GM21619 (cell line): ENCODE data around the gene OPN1SW.

Experiments
- ATAC-seq: cut with Tn5 transposase; IDR thresholded peaks from one replicate; pipeline ENCODE4 v1.9.1; 2021; ENCODE audit not compliant: unreplicated experiment

Gene OPN1SW

GRCh38 chr7:128775744-128776474 is at the start of gene OPN1SW:
Gene OPN1SW (minus strand): TSS chr7:128775794. CDS start chr7:128775781, 13 bp downstream.
- ATAC-seq, result no peak

DNA sequence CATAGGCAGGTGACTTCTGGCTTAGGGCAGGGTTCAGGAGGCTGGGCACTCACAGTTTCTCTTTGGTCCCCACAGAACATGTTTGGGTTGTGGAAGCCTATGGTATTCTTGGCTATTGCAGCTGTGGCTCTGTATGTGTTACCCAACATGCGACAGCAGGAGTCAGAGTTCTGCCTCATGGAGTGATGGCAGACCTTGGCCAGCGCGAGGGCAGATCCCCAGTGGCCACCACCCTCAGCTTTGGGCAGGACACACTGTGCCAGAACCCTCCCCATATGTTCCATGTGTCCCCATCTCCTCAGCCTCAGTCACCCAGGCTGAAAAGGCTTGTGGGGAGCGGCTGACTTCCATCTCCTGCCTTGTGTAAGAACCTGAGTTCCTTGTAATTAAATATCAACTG is 46.1 kb upstream of the OPN1SW start:
- no peak for ATAC-seq

GRCh38 chr7:128818694-128819093 is 43.1 kb upstream of the OPN1SW start:
- no peak for ATAC-seq

GRCh38 chr7:128815289-128815942 is 39.8 kb upstream of the OPN1SW start:
- ATAC-seq, result no peak

DNA sequence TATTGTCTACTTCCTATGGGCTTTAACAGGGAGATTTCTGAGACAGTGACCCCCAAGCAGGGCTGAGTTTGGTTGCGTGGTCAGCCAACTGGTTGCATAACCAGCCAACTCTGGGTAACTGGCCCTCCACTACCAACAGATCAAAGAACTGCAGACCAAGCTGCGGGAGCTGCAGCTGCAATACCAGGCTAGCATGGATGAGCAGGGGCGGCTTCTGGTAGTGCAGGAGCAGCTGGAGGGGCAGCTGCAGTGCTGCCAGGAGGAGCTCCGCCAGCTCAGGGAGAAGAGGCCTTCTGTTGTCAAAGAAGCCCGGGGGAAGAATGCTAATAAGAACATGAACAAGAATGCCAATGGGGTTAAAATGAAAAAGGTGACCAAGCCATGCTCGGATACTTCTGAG is 38.9 kb upstream of the OPN1SW start:
- ATAC-seq, result no peak

DNA sequence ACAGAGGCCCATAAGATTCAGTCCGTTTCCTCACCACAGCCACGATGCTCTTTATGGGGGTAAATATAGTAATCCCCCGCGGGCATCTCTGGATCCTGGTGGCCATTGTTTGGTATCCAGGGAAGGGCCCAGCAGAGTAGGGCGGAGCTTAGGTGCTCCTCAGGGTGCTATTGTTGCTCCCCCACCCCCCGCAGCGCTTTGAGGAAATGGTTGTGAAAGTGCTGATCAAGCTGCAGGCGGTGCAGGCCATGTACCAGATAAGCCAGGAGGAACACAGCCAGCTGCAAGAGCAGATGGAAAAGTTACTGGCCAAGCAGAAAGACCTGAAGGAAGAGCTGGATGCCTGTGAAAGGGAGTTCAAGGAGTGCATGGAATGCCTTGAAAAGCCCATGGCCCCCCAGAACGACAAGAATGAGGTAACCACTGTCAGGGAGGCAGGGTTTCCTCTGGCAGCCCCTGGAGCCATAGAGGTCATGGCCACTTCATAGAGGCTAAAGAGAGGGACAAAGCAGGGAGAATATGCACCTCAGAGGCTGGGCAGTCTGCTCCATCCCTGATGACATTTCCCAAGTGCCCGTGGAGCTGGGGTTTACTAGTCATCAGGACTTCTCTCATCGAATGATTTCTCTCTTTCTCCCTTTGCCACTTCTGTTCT is 37.0 kb upstream of the OPN1SW start:
- ATAC-seq, result no peak

GRCh38 chr7:128811631-128812430 is 36.2 kb upstream of the OPN1SW start:
- no peak for ATAC-seq

GRCh38 chr7:128810997-128811396 is 35.4 kb upstream of the OPN1SW start:
- ATAC-seq, result no peak

DNA sequence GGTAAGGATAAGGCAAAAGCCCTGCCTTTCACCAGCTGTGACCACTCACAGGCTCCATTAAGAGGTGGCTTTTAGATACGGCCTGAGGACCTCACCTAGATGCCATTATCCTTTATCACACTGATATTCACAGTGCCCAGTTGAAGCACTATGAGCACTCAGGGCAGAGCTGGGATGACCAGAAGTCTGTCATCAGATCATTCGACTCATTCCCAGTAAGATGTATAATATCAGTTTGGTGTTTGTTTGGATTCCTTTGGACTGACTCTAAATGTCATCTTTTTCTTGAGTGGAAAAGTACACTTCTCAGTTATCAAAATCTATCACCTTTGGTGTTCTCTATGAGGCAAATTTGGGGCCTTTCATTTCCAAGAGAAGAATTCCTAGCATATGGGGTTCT is 34.9 kb upstream of the OPN1SW start:
- no peak for ATAC-seq

GRCh38 chr7:128809363-128809762 is 33.8 kb upstream of the OPN1SW start:
- ATAC-seq, result no peak

DNA sequence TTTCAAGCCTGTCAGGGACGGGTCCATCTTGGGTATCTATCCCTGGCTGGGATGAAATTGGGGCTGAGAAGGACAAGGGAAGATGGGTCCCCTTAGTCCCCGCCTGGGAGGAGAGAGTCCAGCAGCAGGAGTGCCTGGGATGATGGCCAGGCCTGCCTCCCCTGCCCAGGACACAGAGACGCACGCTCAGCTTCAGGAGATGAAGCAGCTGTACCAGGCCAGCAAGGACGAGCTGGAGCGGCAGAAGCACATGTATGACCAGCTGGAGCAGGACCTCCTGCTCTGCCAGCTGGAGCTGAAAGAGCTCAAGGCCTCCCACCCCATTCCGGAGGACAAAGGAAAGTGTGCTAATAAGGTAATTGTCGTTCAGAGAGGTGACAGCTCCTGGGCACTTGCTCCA is 31.6 kb upstream of the OPN1SW start:
- no peak for ATAC-seq

DNA sequence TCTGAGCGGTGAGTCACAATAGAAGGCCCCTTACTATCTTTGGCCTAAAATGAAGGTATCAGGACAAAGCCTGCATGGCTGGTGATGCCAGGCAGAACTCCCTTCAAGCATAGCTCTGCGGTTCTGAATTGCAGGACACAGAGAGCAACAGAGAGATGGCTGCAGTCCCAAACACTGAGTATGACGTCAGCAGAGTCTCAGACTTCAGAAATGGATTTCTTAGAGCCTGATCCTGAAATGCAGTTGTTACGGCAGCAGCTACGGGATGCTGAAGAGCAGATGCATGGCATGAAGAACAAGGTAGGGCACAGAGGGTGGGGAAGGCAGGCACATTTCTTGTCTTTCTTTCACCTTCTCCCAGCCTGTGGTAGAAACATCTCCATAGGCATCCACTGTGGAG is 29.6 kb upstream of the OPN1SW start:
- no peak for ATAC-seq

DNA sequence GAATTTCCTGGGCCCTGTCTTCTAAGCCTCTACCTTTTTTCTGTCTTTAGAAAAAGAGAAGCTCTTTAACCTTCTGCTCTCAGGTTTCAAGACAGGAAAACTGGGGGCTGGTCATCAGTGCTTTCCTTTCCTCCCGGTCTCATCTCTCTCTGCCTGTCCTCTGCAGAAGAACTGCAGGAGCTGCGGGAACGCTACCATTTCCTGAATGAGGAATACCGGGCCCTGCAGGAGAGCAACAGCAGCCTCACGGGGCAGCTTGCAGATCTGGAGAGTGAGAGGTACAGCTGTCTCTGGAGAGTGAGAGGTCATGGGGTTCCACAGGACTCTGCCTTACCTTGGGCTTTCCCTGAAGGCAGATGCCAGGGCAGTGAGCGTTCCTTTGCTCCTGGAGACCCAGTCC is 28.9 kb upstream of the OPN1SW start:
- ATAC-seq, result no peak

DNA sequence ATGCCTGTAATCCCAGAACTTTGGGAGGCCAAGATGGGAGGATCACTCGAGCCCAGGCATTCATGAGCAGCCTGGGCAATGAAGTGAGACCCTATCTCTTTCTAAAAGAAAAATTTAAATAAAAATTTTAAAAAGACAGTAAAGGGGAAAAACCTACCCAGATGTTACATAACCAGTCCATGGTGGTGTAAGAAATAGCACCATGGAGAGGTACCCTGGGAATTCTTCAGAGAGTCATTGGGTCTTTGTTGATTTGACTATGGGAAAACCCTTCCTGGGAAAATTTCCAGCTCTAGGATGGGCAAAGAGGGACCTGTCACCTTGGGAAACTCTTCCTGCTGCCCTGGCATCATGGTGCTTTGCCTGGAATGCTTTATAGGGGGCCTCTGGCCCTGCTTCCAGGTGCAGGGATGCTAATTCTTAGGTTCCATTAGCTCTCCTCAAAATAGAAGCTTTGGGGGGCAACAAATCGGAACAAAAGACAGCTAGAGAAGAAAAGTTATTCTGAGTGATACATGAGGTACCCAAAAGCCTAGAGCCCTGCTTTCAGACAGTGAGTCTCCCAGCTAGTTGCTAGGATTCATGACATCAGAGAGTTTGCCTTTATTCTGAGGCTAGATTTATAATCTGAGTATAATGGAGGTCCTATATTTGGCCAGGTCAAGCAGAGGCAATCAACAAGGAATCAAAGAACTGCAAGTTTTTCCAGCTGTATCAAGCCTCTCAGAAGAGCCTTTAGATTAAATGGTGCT is 26.2 kb upstream of the OPN1SW start:
- no peak for ATAC-seq

- no peak for ATAC-seq
Measured at GRCh38 chr7:128801003-128801402, 25.4 kb upstream of the OPN1SW start.

GRCh38 chr7:128800567-128800966 is 25.0 kb upstream of the OPN1SW start:
- no peak for ATAC-seq

DNA sequence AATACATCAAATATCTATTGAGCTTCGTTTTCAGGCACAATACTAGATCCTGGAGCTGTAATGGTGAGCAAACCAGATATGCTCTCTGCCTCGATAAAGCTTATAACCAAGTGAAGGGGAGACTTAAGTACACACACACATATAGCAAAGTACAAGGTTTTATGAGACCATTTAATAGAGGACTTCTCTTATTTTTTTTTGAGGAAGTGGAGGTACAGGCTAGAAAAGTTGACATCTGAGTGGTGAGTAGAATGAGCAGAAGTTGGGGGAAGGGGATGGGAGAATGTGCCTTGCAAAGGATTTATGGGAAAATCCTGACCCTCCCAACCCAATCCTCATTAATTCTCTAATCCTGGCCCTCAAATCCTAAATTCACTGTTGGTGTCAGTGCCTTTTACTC is 23.9 kb upstream of the OPN1SW start:
- ATAC-seq, result no peak

- no peak for ATAC-seq
Measured at GRCh38 chr7:128796327-128796726, 20.7 kb upstream of the OPN1SW start.

DNA sequence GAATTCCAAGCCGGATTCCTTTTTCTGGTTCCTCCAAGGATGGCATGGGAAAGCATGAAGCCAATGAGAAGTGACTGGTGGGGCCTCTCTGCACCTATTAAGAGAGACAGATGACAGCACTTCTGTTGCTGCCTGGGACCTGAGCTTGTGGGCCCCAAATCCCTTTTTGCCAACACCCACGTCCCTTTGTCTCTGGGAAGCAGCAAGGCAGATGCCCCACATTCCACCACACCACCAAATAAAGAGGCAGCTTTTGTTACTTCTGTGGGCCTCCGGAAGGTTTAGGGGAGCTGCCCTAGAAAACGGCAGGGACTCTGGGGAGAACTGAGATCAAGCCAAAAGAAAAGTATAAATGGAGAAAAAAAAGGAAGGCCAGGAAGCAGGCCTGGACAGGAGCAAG is 19.5 kb upstream of the OPN1SW start:
- ATAC-seq, result no peak

- no peak for ATAC-seq
Measured at GRCh38 chr7:128794436-128794835, 18.8 kb upstream of the OPN1SW start.

DNA sequence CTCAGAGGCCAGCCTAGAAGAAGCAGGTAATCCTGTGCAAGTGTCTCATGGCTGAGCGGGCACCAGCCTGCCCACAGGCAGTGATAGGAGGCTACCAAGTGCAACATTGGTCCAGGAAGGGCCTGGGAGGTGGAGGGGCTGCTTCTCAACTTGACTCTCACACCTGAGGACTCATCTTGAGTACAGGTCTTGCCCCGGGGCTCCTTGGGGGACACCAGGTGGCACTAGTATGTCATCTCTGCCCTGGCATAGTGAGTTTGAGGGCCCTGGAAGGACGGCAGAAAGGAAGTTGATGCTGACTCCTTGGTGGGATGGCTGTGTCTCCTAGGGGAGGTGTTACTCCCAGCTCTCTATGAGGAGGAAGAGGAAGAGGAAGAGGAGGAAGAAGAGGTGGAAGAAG is 18.4 kb upstream of the OPN1SW start:
- no peak for ATAC-seq
